NCI-H774 (cell line): Measurements from ENCODE around the gene ASTN2.

Source experiments
- DNase-seq: peaks from one replicate; lab custom pipeline; 2025; lab: John Stamatoyannopoulos, UW

ASTN2 gene

GRCh38 chr9:117250610-117251215, 164.1 kb downstream of the ASTN2 start:
- DNase-seq, result no peak

GRCh38 chr9:117249799-117250198, 165.1 kb downstream of the ASTN2 start:
- no peak for DNase-seq

GRCh38 chr9:117247266-117247665, 167.6 kb downstream of the ASTN2 start:
- no peak for DNase-seq

GRCh38 chr9:117245175-117245829, 169.6 kb downstream of the ASTN2 start:
- no peak for DNase-seq

DNA sequence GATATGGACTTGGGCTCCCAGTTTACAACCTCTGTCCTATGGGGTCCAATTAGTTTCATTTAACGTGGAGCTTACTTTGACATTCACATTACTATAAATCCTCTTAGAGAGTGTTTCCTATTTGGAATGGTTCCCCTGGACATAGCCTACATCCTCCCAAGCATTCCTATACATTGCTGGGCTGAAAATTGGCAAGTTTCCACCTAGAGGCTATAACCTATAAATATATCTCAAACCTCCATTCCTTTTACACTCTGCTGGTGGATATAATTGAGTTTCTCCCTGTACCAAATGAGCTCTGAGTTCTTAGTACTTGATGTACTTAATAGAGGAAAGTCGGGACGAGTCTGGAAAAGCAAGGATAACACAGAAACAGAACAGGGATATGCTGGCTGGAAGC, 172.8 kb downstream of the ASTN2 start:
- no peak for DNase-seq

GRCh38 chr9:117239428-117239827, 175.4 kb downstream of the ASTN2 start:
- DNase-seq, result no peak

DNA sequence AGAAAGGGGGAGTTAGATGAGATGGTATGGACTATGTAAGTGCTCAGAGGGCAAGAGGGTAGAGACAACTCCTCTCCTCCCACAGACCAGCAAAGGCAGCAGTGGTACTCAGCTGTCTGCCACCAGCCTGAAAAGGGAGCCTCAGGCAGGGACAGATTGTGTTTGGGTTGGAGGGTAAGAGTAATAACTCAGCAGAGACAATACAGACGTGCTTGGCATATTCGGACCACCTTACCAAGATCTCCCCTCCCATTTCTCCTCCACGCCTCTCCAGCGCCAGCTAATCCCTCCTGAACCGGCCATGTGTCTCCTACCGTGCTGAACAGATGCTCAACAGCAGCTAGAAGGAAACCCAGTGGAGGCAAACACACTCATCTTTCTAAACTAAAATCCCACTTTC, 180.8 kb downstream of the ASTN2 start:
- no peak for DNase-seq

- no peak for DNase-seq
These were observed 181.8 kb downstream of the ASTN2 start for GRCh38 chr9:117233016-117233415.

- no peak for DNase-seq
These were observed 182.6 kb downstream of the ASTN2 start for GRCh38 chr9:117232281-117232680.

DNA sequence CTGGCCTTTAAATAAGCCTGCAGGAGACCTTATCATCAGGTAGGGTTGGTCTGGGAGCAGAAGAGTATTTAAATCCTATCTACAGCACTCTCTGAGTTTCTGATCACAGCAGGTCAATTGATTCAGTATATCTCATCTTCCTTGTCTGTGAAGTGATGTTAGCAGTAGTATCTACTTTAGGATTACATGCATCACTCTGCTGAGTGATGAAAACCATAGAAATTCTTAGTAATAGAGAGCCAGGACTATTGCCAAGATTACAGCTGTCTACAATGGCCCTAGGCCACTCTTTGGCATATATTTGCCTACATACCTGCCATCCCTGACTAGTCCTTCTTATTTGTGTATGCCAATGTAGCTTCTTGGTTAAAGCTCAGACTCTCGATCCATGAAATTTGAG, 183.8 kb downstream of the ASTN2 start:
- no peak for DNase-seq

DNA sequence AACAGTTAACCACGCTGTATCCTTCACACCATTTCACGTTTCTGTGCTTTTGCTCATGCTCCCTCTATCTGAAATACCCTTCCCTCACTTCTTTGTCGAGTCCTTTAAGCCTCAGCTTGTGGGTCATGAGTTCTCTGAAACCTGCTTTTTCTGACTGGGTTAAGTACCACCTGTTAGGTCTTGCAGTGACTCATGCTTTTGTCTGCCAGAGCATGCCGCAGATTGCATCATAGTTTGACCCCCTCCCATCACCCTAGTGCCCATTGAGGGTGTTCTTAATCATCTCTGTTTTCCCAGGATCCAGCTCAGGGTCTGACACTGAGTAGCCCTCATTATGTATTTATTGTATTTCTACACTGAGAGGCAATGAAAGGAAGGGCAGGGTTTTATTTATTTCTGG, 190.2 kb downstream of the ASTN2 start:
- peak; percentile 89 for DNase-seq

DNA sequence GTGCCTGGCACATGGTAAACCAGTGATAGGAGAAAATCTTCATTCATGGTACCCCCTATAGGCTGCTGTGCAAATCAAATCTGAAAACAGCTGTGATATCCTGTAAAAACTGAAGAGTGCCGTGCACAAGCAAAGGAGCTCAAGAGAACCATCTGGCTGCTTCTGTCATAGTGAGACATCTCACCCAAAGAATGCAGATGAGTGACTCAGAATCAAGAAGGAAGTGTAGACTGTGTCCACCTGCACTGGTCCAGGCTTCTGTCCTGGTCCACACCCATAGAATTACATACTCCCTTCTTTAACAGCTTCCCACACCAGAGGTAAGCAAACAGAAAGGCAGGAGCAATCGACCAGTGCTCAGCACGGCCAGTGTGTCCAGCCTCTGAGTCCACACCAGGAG, 195.9 kb downstream of the ASTN2 start:
- DNase-seq, result no peak

GRCh38 chr9:117214416-117214815, 200.4 kb downstream of the ASTN2 start:
- no peak for DNase-seq

DNA sequence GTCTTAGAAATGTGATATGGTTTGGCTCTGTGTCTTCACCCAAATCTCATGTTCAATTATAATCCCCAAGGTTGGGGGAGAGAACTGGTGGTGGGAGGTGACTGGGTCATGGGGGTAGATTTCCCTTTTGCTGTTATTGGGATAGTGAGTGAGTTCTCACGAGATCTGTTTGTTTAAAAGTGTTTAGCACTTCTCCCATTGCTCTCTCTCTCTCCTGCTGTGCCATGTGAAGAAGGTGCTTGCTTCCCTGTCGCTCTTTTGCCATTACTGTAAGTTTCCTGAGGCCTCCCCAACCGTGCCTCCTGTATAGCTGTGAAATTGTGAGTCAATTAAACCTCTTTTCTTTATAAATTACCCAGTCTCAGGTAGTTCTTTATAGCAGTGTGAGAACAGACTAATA, 203.6 kb downstream of the ASTN2 start:
- DNase-seq, result no peak

DNA sequence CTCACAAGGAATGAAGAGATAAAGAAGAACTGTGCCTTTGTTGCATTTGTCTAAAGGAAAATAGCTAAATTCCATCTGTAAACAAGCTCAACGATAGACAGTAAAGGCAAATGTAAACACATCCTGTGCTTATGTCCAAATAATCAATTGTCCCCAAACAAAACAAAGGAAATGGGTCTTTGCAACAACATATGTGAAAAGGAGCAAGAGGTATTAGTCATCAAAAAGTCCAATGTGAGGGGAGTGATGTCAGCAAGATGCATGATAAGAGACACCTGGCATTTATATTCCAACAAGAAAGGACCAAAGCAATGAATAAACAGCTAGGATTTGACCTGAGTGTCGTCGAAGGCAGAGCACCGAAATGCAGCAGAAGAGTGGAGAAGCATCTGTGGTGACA, 209.1 kb downstream of the ASTN2 start:
- DNase-seq, result no peak

GRCh38 chr9:117204971-117205370, 209.9 kb downstream of the ASTN2 start:
- DNase-seq, result no peak

GRCh38 chr9:117191504-117192261, 223.2 kb downstream of the ASTN2 start:
- DNase-seq, result no peak

DNA sequence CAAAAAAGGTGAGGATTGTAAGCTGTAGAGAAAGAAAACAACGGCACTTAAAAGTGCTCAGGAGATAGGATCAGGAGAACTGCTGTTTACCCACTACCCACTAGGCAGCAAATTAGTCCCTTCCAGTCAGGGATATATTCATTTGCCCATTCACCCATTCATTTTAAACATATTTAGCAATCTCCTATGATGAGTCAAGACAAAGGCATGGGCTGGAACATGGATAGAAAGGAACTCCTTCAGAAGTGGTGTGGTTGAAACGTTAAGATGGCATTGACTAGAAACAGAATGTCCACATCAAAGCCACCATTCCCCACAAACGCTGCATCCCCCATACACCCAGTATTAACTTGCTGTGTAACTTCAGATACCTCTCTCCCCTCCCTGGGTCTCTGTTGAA, 225.7 kb downstream of the ASTN2 start:
- no peak for DNase-seq

DNA sequence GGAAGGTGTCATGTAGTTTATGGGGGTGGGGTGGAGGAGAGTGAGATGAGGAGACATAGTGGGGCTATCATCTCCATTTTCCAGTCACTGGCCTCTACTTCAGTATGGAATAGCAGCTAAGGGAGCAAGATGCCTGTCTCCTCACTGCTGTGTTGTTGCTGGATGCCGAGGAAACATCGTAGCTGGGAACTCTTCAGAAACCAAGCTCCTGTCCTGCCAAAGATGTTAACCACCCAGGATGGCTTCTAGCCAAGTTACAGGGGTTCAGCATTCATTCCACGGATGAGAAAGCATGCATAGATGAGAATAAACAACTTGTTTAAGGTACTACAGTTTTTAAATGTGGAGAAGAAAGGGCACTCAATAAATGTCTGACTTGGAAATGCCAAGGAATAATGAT, 226.5 kb downstream of the ASTN2 start:
- DNase-seq, result no peak

DNA sequence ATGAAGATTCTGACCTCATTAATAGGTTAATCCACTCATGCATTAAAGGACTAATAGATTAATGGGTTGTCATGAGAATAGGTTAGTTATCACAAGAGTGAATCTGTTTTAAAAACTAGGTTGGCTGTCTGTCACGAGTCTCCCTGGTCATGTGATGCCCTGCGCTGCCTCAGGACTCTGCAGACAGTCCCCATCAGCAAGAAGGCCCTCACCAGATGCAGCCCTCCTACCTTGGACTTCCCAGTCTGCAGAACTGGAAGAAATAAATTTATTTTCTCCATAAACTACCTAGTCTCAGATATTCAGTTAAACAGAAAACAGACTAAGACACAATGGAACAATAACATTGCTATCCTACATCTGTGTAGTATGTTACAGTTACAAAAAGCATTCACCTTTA, 227.4 kb downstream of the ASTN2 start:
- no peak for DNase-seq

GRCh38 chr9:117184173-117184572, 230.7 kb downstream of the ASTN2 start:
- DNase-seq, result no peak

- no peak for DNase-seq
These were observed 232.8 kb downstream of the ASTN2 start for GRCh38 chr9:117182046-117182445.

DNA sequence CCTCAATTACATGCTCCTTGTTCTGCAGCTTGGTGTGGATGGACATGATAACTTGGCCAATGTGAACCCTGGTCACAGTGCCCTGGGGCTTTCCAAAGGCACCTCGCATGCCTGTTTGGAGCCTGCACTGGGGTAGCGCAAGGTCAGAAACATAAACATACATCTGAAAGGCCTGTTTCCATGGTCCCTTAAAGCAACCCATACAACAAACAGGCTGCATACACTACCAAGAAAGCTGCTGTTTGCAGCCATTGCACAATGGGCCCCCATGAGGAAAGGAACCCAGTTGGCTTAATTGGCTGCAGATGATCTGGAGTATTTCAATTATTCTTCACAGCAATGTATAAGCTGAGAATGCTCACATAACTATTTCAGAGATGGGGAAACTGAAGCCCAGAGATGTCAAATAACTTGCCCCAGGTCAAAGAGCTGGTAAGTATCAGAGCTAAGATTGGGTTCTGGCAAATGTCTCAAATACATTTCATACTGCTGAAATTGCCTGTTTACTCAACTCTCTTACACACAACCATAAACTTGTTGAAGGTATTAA, 233.9 kb downstream of the ASTN2 start:
- DNase-seq, result no peak
